Kidney glomerular epithelial cell (primary cell): ENCODE measurements around the gene BICRAL.
"Not testable (repeated sequence)": the region's sequence is repeated elsewhere in the genome, so short reads cannot be mapped to it uniquely, and the experiment has no call there.

Experiments used
- DNase-seq: peaks from one replicate; lab custom pipeline; 2025; lab: John Stamatoyannopoulos, UW

The BICRAL gene

GRCh38 chr6:42795651-42796050 lies 13.8 kb downstream of the BICRAL start:
- DNase-seq: no peak

- DNase-seq: no peak
Observed at GRCh38 chr6:42796171-42796570, 14.3 kb downstream of the BICRAL start.

- DNase-seq: not testable (repeated sequence)
Observed at GRCh38 chr6:42797696-42798095, 15.8 kb downstream of the BICRAL start.

- DNase-seq: no peak
Observed at GRCh38 chr6:42805297-42805861, 23.5 kb downstream of the BICRAL start.

GRCh38 chr6:42806359-42806758 lies 24.5 kb downstream of the BICRAL start:
- not testable (repeated sequence) for DNase-seq

- DNase-seq: no peak
Observed at GRCh38 chr6:42808492-42809483, 26.9 kb downstream of the BICRAL start.

GRCh38 chr6:42813074-42813645 lies 31.3 kb downstream of the BICRAL start:
- no peak for DNase-seq

- no peak for DNase-seq
Observed at GRCh38 chr6:42813906-42814444, 32.1 kb downstream of the BICRAL start.

- not testable (repeated sequence) for DNase-seq
Observed at GRCh38 chr6:42815726-42816125, 33.9 kb downstream of the BICRAL start.

- DNase-seq: no peak
Observed at GRCh38 chr6:42817907-42818306, 36.1 kb downstream of the BICRAL start.

- DNase-seq: no peak
Observed at GRCh38 chr6:42818416-42818815, 36.6 kb downstream of the BICRAL start.

- no peak for DNase-seq
Observed at GRCh38 chr6:42818878-42819277, 37.0 kb downstream of the BICRAL start.

- no peak for DNase-seq
Observed at GRCh38 chr6:42819803-42820511, 38.1 kb downstream of the BICRAL start.

GRCh38 chr6:42820512-42821340 lies 38.9 kb downstream of the BICRAL start:
- no peak for DNase-seq

GRCh38 chr6:42821341-42821668 lies 39.5 kb downstream of the BICRAL start:
- no peak for DNase-seq

- no peak for DNase-seq
Observed at GRCh38 chr6:42821846-42822245, 40.0 kb downstream of the BICRAL start.

- no peak for DNase-seq
Observed at GRCh38 chr6:42829561-42830092, 47.8 kb downstream of the BICRAL start.

GRCh38 chr6:42831237-42831636 lies 49.4 kb downstream of the BICRAL start:
- DNase-seq: no peak

- no peak for DNase-seq
Observed at GRCh38 chr6:42834056-42834455, 52.2 kb downstream of the BICRAL start.

GRCh38 chr6:42841844-42842584 lies 60.2 kb downstream of the BICRAL start:
- DNase-seq: no peak
